ENCODE results near the gene KCNK5.

Gene KCNK5

GRCh38 chr6:39243809-39244208 lies 14.5 kb upstream of the KCNK5 start:
- H3K4me3 ChIP-seq (replicated peaks; ENCODE audit: low read depth, low read length), result no peak overlapping the region
- no peak for TF ChIP-seq CTCF (IDR thresholded peaks at IDR 0.05; ENCODE audit: low read length, missing control alignments)
- no peak for DNase-seq (ENCODE audit: low read depth)

- DNase-seq (ENCODE audit: low read depth), result no peak
- no peak overlapping the region for H3K4me3 ChIP-seq (replicated peaks; ENCODE audit: low read depth, low read length)
- no peak for TF ChIP-seq CTCF (IDR thresholded peaks at IDR 0.05; ENCODE audit: low read length, missing control alignments)
Observed at GRCh38 chr6:39240155-39240757, 11.0 kb upstream of the KCNK5 start.

DNA sequence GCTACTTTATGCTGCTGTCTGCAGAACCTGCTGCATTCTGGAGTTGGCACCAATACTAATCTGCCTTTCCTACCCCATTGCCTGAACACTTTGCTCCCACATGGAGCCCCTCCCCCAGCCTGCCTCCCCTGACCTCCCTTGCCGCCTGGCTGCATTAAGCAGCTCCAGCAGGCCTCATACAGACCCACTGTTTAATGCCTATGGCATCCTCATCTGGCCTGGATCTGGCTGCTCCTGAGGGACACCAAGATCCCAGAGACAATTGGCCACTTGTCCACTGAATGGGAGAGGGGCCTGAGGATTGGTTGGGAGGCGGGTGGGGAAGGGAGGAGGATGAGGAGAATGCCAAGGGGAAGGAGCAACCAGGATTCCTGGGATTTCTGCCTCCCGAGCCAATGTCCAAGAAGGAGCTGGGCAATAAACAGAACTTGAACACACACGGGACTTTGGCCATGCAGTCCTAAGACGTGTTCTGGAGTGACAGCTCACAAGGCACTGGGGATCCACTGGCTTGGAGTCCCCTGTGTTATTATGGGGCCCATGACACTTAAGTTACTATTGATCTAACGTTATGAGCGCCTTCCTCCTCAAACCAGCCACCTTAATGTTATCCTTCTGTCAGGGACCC lies 10.4 kb upstream of the KCNK5 start:
- no peak for TF ChIP-seq CTCF (IDR thresholded peaks at IDR 0.05; ENCODE audit: low read length, missing control alignments)
- no peak overlapping the region for H3K4me3 ChIP-seq (replicated peaks; ENCODE audit: low read depth, low read length)
- no peak for DNase-seq (ENCODE audit: low read depth)

DNA sequence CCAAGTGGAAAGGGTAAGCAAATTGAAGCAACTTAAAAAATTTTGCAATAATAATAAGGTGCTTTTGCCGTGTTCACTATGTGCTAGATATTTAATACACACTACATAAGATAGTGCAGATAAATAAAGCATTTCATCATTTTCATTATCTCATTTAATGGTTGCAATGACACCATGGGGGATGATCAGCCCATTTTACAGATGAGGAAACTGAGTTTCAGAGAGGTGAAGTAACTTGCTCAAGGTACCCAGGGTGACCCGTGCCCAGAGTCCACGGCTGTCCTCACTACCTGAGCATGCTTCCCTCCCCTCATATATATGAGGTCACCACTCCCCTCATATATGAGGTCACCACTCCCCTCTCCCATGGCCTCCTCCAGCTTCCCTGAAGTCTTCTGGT lies 7.5 kb upstream of the KCNK5 start:
- H3K4me3 ChIP-seq (replicated peaks; ENCODE audit: low read depth, low read length), result no peak overlapping the region
- no peak for TF ChIP-seq CTCF (IDR thresholded peaks at IDR 0.05; ENCODE audit: low read length, missing control alignments)
- DNase-seq (ENCODE audit: low read depth), result no peak

DNA sequence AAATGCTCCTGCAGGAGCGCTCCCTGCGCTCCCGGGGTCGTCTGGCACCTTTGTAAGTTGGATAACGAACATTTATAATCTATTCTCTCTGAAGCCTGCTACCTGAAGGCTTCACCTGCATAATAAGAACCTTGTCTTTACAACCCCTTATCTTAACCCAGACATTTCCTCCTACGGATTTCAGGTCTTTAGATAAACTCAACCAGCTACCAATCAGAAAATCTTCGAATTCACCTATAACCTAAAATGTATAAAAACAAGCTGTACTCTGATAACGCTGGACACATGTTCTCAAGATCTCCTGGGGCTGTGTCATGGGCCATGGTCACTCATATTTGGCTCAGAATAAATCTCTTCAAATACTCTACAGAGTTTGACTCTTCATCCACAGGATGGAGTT lies 4.1 kb upstream of the KCNK5 start:
- TF ChIP-seq CTCF (IDR thresholded peaks at IDR 0.05; ENCODE audit: low read length, missing control alignments), result no peak
- H3K4me3 ChIP-seq (replicated peaks; ENCODE audit: low read depth, low read length), result no peak overlapping the region
- no peak for DNase-seq (ENCODE audit: low read depth)

DNA sequence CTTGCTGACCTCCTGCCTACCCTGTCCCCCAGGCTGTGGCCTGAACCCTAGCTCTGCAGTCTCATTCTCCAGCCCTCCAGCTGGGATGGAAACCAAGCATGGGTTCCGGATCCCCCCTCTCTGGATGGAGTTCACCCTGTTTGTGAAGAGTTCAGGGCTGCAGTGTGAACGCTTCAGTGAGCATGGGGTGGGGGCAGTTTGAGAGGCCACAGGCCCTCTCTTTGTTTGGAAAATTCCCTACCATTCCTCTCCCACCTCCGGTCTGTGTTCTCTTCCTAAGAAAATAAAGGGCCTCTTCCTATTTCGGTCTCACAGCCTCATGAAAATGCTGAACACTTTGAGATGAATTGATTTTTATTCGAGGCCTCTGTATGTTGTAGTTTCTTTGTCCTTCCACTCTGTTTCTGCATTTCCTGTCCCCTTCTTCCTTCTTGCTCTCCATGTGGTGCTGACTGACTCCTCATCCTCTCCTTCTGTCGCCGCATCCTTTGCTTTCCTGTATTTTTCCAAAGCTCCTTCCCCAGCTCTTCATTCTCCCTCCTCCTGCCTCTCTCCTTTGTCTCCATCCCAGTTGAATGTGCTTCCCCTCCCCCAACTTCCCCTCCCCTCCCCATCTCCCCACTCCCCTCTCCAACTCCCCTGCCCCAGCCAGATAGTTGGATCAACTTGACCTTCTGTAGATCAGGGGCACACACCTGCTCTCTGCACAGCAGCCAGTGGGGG lies 2.4 kb upstream of the KCNK5 start:
- DNase-seq (ENCODE audit: low read depth), result no peak
- H3K4me3 ChIP-seq (replicated peaks; ENCODE audit: low read depth, low read length), result no peak overlapping the region
- no peak for TF ChIP-seq CTCF (IDR thresholded peaks at IDR 0.05; ENCODE audit: low read length, missing control alignments)

Data from fibroblast of pulmonary artery (primary cell).